GM19238 (cell line): ENCODE data around the gene CUZD1.

ENCODE experiments used
- DNase-seq: peaks from one replicate; pipeline ENCODE4 v3.0.0; 2011; ENCODE audit warnings: low spot score; ENCODE audit not compliant: insufficient read length

The CUZD1 gene

GRCh38 chr10:122855745-122856144, 10.1 kb upstream of the CUZD1 start:
- DNase-seq: no peak

- no peak for DNase-seq
These were observed 9.0 kb upstream of the CUZD1 start for GRCh38 chr10:122854648-122855047.

- no peak for DNase-seq
These were observed 8.1 kb upstream of the CUZD1 start for GRCh38 chr10:122853665-122854313.

GRCh38 chr10:122852261-122852660, 6.6 kb upstream of the CUZD1 start:
- DNase-seq: no peak

- no peak for DNase-seq
These were observed 5.3 kb upstream of the CUZD1 start for GRCh38 chr10:122850705-122851640.

GRCh38 chr10:122849900-122850605, 4.4 kb upstream of the CUZD1 start:
- DNase-seq: no peak

GRCh38 chr10:122849090-122849489, 3.4 kb upstream of the CUZD1 start:
- no peak for DNase-seq

- DNase-seq: no peak
These were observed 2.3 kb upstream of the CUZD1 start for GRCh38 chr10:122847782-122848604.

GRCh38 chr10:122844146-122844545, 1.5 kb downstream of the CUZD1 start:
- DNase-seq: no peak

GRCh38 chr10:122841569-122841968, 4.1 kb downstream of the CUZD1 start:
- DNase-seq: no peak

- DNase-seq: no peak
These were observed 6.2 kb downstream of the CUZD1 start for GRCh38 chr10:122839505-122839904.

- DNase-seq: no peak
These were observed 6.8 kb downstream of the CUZD1 start for GRCh38 chr10:122838880-122839279.

GRCh38 chr10:122835908-122836307, 9.7 kb downstream of the CUZD1 start:
- no peak for DNase-seq

GRCh38 chr10:122830965-122831353, 14.7 kb downstream of the CUZD1 start:
- DNase-seq: no peak

GRCh38 chr10:122830273-122830964, 15.2 kb downstream of the CUZD1 start:
- DNase-seq: no peak

GRCh38 chr10:122829454-122829853, 16.2 kb downstream of the CUZD1 start:
- no peak for DNase-seq

GRCh38 chr10:122828716-122829255, 16.9 kb downstream of the CUZD1 start:
- no peak for DNase-seq

GRCh38 chr10:122827302-122827701, 18.4 kb downstream of the CUZD1 start:
- DNase-seq: no peak

GRCh38 chr10:122822973-122823690, 22.5 kb downstream of the CUZD1 start:
- no peak for DNase-seq

- no peak for DNase-seq
These were observed 23.8 kb downstream of the CUZD1 start for GRCh38 chr10:122821808-122822207.
